SK-N-SH treated with all-trans-retinoic acid at 6 μM for 48 hours (cell line): ENCODE measurements around the gene ZFP42.

Experiments used
- ARNTL ChIP-seq: fragments of 450-650 bp; formaldehyde crosslinking; IDR thresholded peaks from 2 replicates; pipeline ENCODE4 v1.5.0; 2020; ENCODE audit warnings: low read depth, mild to moderate bottlenecking, moderate library complexity, borderline replicate concordance
- GLIS3 ChIP-seq: fragments of 250-450 bp; sonication (Bioruptor Pico); IDR thresholded peaks from 2 replicates; pipeline ENCODE4 v1.5.0; 2020; ENCODE audit warnings: mild to moderate bottlenecking, moderate library complexity
- RARB ChIP-seq: fragments of 250-450 bp; sonication (Bioruptor Pico); IDR thresholded peaks from 2 replicates; pipeline ENCODE4 v1.8.0; 2021; ENCODE audit warnings: mild to moderate bottlenecking, moderate library complexity
- TF ChIP-seq, protein P1 (sequence below): fragments of 250-450 bp; sonication (Bioruptor Pico); IDR thresholded peaks from 2 replicates; pipeline ENCODE4 v1.5.1; 2020; ENCODE audit warnings: low read depth, mild to moderate bottlenecking, moderate library complexity
- TF ChIP-seq, protein P2 (sequence below): fragments of 250-450 bp; sonication (Bioruptor Pico); IDR thresholded peaks from 2 replicates; pipeline ENCODE4 v1.8.0; 2020; ENCODE audit warnings: mild to moderate bottlenecking, moderate library complexity, borderline replicate concordance

DNA sequence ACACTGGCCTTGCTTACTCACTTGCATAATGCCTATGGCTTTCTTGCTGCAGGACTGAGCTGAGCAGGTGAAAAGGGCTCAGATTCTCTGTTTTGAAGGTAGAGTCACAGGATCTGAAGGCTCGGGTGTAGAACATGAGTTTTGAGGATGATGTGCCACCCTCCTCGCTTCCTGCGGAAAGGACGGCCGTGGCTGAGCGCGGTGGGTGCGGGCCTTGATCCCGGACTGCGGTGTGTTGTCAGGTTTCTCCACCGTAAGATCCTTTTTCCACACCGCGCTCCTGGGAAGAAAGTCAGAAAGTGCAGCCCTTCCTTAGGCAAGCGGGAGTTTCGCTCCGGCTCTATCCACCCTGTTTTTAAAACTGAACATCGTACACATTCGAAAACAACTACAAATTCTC lies 36.2 kb downstream of the ZFP42 start:
- TF ChIP-seq, protein P1, sequence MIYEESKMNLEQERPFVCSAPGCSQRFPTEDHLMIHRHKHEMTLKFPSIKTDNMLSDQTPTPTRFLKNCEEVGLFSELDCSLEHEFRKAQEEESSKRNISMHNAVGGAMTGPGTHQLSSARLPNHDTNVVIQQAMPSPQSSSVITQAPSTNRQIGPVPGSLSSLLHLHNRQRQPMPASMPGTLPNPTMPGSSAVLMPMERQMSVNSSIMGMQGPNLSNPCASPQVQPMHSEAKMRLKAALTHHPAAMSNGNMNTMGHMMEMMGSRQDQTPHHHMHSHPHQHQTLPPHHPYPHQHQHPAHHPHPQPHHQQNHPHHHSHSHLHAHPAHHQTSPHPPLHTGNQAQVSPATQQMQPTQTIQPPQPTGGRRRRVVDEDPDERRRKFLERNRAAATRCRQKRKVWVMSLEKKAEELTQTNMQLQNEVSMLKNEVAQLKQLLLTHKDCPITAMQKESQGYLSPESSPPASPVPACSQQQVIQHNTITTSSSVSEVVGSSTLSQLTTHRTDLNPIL (CRISPR knock-in tag) = no peak
- TF ChIP-seq ARNTL (CRISPR knock-in tag) (no peak), GLIS3 (CRISPR knock-in tag) (no peak), RARB (no peak)
- TF ChIP-seq, protein P2, sequence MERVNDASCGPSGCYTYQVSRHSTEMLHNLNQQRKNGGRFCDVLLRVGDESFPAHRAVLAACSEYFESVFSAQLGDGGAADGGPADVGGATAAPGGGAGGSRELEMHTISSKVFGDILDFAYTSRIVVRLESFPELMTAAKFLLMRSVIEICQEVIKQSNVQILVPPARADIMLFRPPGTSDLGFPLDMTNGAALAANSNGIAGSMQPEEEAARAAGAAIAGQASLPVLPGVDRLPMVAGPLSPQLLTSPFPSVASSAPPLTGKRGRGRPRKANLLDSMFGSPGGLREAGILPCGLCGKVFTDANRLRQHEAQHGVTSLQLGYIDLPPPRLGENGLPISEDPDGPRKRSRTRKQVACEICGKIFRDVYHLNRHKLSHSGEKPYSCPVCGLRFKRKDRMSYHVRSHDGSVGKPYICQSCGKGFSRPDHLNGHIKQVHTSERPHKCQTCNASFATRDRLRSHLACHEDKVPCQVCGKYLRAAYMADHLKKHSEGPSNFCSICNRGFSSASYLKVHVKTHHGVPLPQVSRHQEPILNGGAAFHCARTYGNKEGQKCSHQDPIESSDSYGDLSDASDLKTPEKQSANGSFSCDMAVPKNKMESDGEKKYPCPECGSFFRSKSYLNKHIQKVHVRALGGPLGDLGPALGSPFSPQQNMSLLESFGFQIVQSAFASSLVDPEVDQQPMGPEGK (CRISPR knock-in tag) = no peak
